ENCODE results near the gene TEX53.

The TEX53 gene

GRCh38 chr9:114619191-114619761 lies 38.3 kb downstream of the TEX53 start:
- DNase-seq (ENCODE audit: low read depth): no peak
- no peak overlapping the region for H3K4me3 ChIP-seq (ENCODE audit: low read depth, low read length)
- no peak for TF ChIP-seq CTCF (conservative IDR thresholded peaks at IDR 0.05; ENCODE audit: low read depth, low read length)

GRCh38 chr9:114616684-114617520 lies 40.7 kb downstream of the TEX53 start:
- TF ChIP-seq CTCF (conservative IDR thresholded peaks at IDR 0.05; ENCODE audit: low read depth, low read length): no peak
- DNase-seq (ENCODE audit: low read depth): peak; percentile 18
- H3K4me3 ChIP-seq (ENCODE audit: low read depth, low read length): no peak overlapping the region

- no peak for DNase-seq (ENCODE audit: low read depth)
- no peak overlapping the region for H3K4me3 ChIP-seq (ENCODE audit: low read depth, low read length)
- peak; percentile 7 for TF ChIP-seq CTCF (conservative IDR thresholded peaks at IDR 0.05; ENCODE audit: low read depth, low read length)
These were observed 43.2 kb downstream of the TEX53 start for GRCh38 chr9:114614373-114614772.

GRCh38 chr9:114613919-114614318 lies 43.7 kb downstream of the TEX53 start:
- no peak overlapping the region for H3K4me3 ChIP-seq (ENCODE audit: low read depth, low read length)
- no peak for TF ChIP-seq CTCF (conservative IDR thresholded peaks at IDR 0.05; ENCODE audit: low read depth, low read length)
- DNase-seq (ENCODE audit: low read depth): no peak

GRCh38 chr9:114613087-114613486 lies 44.5 kb downstream of the TEX53 start:
- TF ChIP-seq CTCF (conservative IDR thresholded peaks at IDR 0.05; ENCODE audit: low read depth, low read length): no peak
- no peak overlapping the region for H3K4me3 ChIP-seq (ENCODE audit: low read depth, low read length)
- DNase-seq (ENCODE audit: low read depth): no peak

- no peak for DNase-seq (ENCODE audit: low read depth)
- H3K4me3 ChIP-seq (ENCODE audit: low read depth, low read length): peak overlapping the region; percentile 68
- TF ChIP-seq CTCF (conservative IDR thresholded peaks at IDR 0.05; ENCODE audit: low read depth, low read length): no peak
These were observed 45.2 kb downstream of the TEX53 start for GRCh38 chr9:114612272-114612923.

Measured in choroid plexus epithelial cell (primary cell).